HG02642 (cell line): ENCODE data around the gene PSME4.
A peak's percentile ranks its signal among the peaks of the same experiment; 100 is the strongest.
"Not testable (repeated sequence)": the region's sequence is repeated elsewhere in the genome, so short reads cannot be mapped to it uniquely, and the experiment has no call there.

ENCODE experiments used
- ATAC-seq: cut with Tn5 transposase; IDR thresholded peaks from one replicate; pipeline ENCODE4 v1.9.1; 2021; ENCODE audit warnings: mild to moderate bottlenecking; ENCODE audit not compliant: unreplicated experiment, poor library complexity

Gene PSME4

GRCh38 chr2:53843595-53843994 lies 127.2 kb downstream of the PSME4 start:
- no peak for ATAC-seq

GRCh38 chr2:53842891-53843290 lies 127.9 kb downstream of the PSME4 start:
- no peak for ATAC-seq

GRCh38 chr2:53841651-53842050 lies 129.1 kb downstream of the PSME4 start:
- not testable (repeated sequence) for ATAC-seq

- ATAC-seq, result no peak
Observed at GRCh38 chr2:53840580-53840979, 130.2 kb downstream of the PSME4 start.

- ATAC-seq, result not testable (repeated sequence)
Observed at GRCh38 chr2:53829980-53830290, 140.9 kb downstream of the PSME4 start.

- ATAC-seq, result no peak
Observed at GRCh38 chr2:53829273-53829979, 141.4 kb downstream of the PSME4 start.

GRCh38 chr2:53828331-53828730 lies 142.5 kb downstream of the PSME4 start:
- no peak for ATAC-seq

- no peak for ATAC-seq
Observed at GRCh38 chr2:53827398-53828175, 143.2 kb downstream of the PSME4 start.

GRCh38 chr2:53826587-53827397 lies 144.0 kb downstream of the PSME4 start:
- no peak for ATAC-seq

- ATAC-seq, result no peak
Observed at GRCh38 chr2:53826030-53826410, 144.8 kb downstream of the PSME4 start.

- ATAC-seq, result peak; percentile 54
Observed at GRCh38 chr2:53823639-53824038, 147.2 kb downstream of the PSME4 start.

GRCh38 chr2:53821810-53822209 lies 149.0 kb downstream of the PSME4 start:
- no peak for ATAC-seq

- ATAC-seq, result no peak
Observed at GRCh38 chr2:53820711-53821110, 150.1 kb downstream of the PSME4 start.

- ATAC-seq, result no peak
Observed at GRCh38 chr2:53820048-53820447, 150.7 kb downstream of the PSME4 start.

- no peak for ATAC-seq
Observed at GRCh38 chr2:53819634-53820033, 151.2 kb downstream of the PSME4 start.

GRCh38 chr2:53818854-53819435 lies 151.8 kb downstream of the PSME4 start:
- no peak for ATAC-seq
